Endothelial cell of umbilical vein (primary cell): ENCODE data around the gene HSP90AA1. TPM values are rescaled to one million over a fixed set of nuclear protein-coding genes. Genes with fewer than 3 reads are reported as not detected.

Experiments
- BruUV-seq: library from RNA; stranded (reverse); fragments of 400-500 nt; replicated peaks from 2 replicates; lab custom pipeline; 2021; lab: Mats Ljungman, UMichigan
- CTCF ChIA-PET: fragments of 300-600, 350-600 bp; sonication (Branson Sonifier 250); formaldehyde crosslinking; loops from one replicate; lab custom pipeline; 2021; ENCODE audit warnings: antibody characterized with exemption, inconsistent platforms; lab: Charles Lee
- POLR2A ChIA-PET: fragments of 300-600, 350-600 bp; sonication (Branson Sonifier 250); formaldehyde crosslinking; loops from one replicate; lab custom pipeline; 2021; ENCODE audit warnings: antibody characterized with exemption, inconsistent platforms; lab: Charles Lee
- DNase-seq: peaks from one replicate; pipeline ENCODE4 v3.0.0-alpha.2; 2011; ENCODE audit warnings: low read depth, low spot score
- FAIRE-seq: peaks from 2 replicates; lab custom pipeline; 2011; peaks lifted over from hg19 to GRCh38; lab: Jason Lieb, UNC
- H2AFZ ChIP-seq: 2 replicates; pipeline ENCODE4 v1.6.0; 2012; ENCODE audit warnings: low read depth, low read length, control low read depth, inconsistent platforms
- H3K27ac ChIP-seq: 2 replicates; pipeline ENCODE4 v1.5.1; 2011; ENCODE audit warnings: low read depth, mild to moderate bottlenecking, control low read depth, low read length, moderate library complexity; ENCODE audit not compliant: insufficient read depth
- H3K27me3 ChIP-seq, 2 experiments: 2 replicates each; pipeline versions ENCODE4 v1.6.0 to v1.6.1; 2011; ENCODE audit warnings: low read length in 2 of 2, mixed read lengths in 1 of 2; ENCODE audit not compliant: control insufficient read depth in 2 of 2, insufficient read depth in 2 of 2
- H3K36me3 ChIP-seq, 2 experiments: 2 replicates in 1 of 2; 3 replicates in 1 of 2; pipeline ENCODE4 v1.5.1; 2011; ENCODE audit warnings: low read length in 2 of 2, mild to moderate bottlenecking in 1 of 2, moderate library complexity in 1 of 2; ENCODE audit not compliant: control insufficient read depth in 2 of 2, insufficient read depth in 2 of 2; ENCODE audit errors: extremely low read depth in 1 of 2
- H3K4me1 ChIP-seq: 3 replicates; pipeline ENCODE4 v1.5.1; 2011; ENCODE audit warnings: mild to moderate bottlenecking, low read length; ENCODE audit not compliant: control insufficient read depth, insufficient read depth; ENCODE audit errors: extremely low read depth
- H3K4me2 ChIP-seq: 2 replicates; pipeline ENCODE4 v1.6.1; 2011; ENCODE audit warnings: low read length, control low read depth, mixed read lengths; ENCODE audit not compliant: insufficient read depth
- H3K4me3 ChIP-seq, 3 experiments: fragments of 200-600 bp in 1 of 3; sonication (generic), shearing (Covaris generic) in 1 of 3; replicated peaks in 1 of 3; 2 replicates each; pipeline ENCODE4 v1.5.1; 2011 to 2016; ENCODE audit warnings: control low read depth in 3 of 3, low read length in 3 of 3, mild to moderate bottlenecking in 2 of 3, inconsistent platforms in 1 of 3, low read depth in 1 of 3, moderate library complexity in 1 of 3; ENCODE audit not compliant: insufficient read depth in 1 of 3
- H3K79me2 ChIP-seq: 2 replicates; pipeline ENCODE4 v1.6.0; 2012; ENCODE audit warnings: low read length, inconsistent platforms; ENCODE audit not compliant: control insufficient read depth, insufficient read depth
- H3K9ac ChIP-seq: replicated peaks from 2 replicates; pipeline ENCODE3; 2011; ENCODE audit warnings: low read length, control low read depth; ENCODE audit not compliant: insufficient read depth; ENCODE audit errors: extremely low read depth
- H3K9me1 ChIP-seq: replicated peaks from 3 replicates; pipeline ENCODE4 v1.6.0; 2011; ENCODE audit warnings: mild to moderate bottlenecking, low read length; ENCODE audit not compliant: control insufficient read depth, insufficient read depth; ENCODE audit errors: extremely low read depth
- H3K9me3 ChIP-seq: replicated peaks from 2 replicates; pipeline ENCODE4 v1.5.1; 2012; ENCODE audit warnings: low read length, inconsistent platforms; ENCODE audit not compliant: control insufficient read depth, insufficient read depth
- H4K20me1 ChIP-seq: replicated peaks from 2 replicates; pipeline ENCODE3; 2011; ENCODE audit warnings: mild to moderate bottlenecking, low read length; ENCODE audit not compliant: control insufficient read depth, insufficient read depth; ENCODE audit errors: extremely low read depth
- CTCF ChIP-seq, 2 donors: IDR thresholded peaks; 1 replicate in 1 of 2; 2 replicates in 1 of 2; pipeline ENCODE4 v1.5.1; 2011; ENCODE audit warnings: low read length in 2 of 2, mild to moderate bottlenecking in 2 of 2, moderate library complexity in 2 of 2, control low read depth in 1 of 2, inconsistent platforms in 1 of 2, low read depth in 1 of 2; ENCODE audit not compliant: insufficient read depth in 1 of 2; ENCODE audit errors: extremely low read depth in 1 of 2
- EZH2 ChIP-seq: IDR thresholded peaks from 2 replicates; pipeline ENCODE4 v1.6.1; 2012; ENCODE audit warnings: borderline replicate concordance, low read depth, mild to moderate bottlenecking, moderate library complexity, low read length, inconsistent platforms; ENCODE audit not compliant: severe bottlenecking
- FOS ChIP-seq: IDR thresholded peaks from 2 replicates; pipeline ENCODE4 v1.6.1; 2011; ENCODE audit warnings: mild to moderate bottlenecking, low read length, moderate library complexity, borderline replicate concordance; ENCODE audit not compliant: insufficient read depth
- GATA2 ChIP-seq: IDR thresholded peaks from 2 replicates; pipeline ENCODE4 v1.7.0; 2011; ENCODE audit warnings: low read depth, mild to moderate bottlenecking, moderate library complexity, mixed read lengths, low read length; ENCODE audit not compliant: insufficient read length, insufficient read depth
- JUN ChIP-seq: IDR thresholded peaks from 2 replicates; pipeline ENCODE4 v1.6.1; 2011; ENCODE audit warnings: borderline replicate concordance, low read depth; ENCODE audit not compliant: insufficient read length, insufficient read depth
- MAX ChIP-seq: IDR thresholded peaks from 2 replicates; pipeline ENCODE4 v1.6.1; 2011; ENCODE audit not compliant: insufficient read depth, insufficient read length
- MYC ChIP-seq: IDR thresholded peaks from one replicate; pipeline ENCODE4 v1.6.1; 2011; ENCODE audit warnings: mild to moderate bottlenecking, low read depth, low read length
- POLR2A ChIP-seq: IDR thresholded peaks from 2 replicates; pipeline ENCODE4 v1.6.1; 2012; ENCODE audit warnings: low read depth, mild to moderate bottlenecking, control low read depth, low read length
- POLR2AphosphoS5 ChIP-seq: IDR thresholded peaks from 2 replicates; pipeline ENCODE4 v1.6.1; 2012; ENCODE audit warnings: low read depth, mild to moderate bottlenecking, control low read depth, low read length, moderate library complexity; ENCODE audit not compliant: insufficient read depth
- dilution Hi-C: fragments of 300-500 bp; cut with MboI; formaldehyde crosslinking; loops from one replicate; pipeline ENCODE4 v1.15.0; 2019; ENCODE audit warnings: low sequenced_read_pairs; ENCODE audit not compliant: extremely low pct_ligation_motif_present
- intact Hi-C: fragments of 100-400 bp; cut with micrococcal nuclease; formaldehyde crosslinking; loops from one replicate; pipeline ENCODE4 v1.10.0; 2022
- polyA plus RNA-seq, 4 experiments: library from polyadenylated mRNA; depleted of rRNA in 3 of 4; stranded (reverse) in 3 of 4; unstranded in 1 of 4; fragments of >200 nt; gene quantifications; 2 replicates each; pipeline versions ENCODE4 v1.2.1 to v1.2.3, GENCODE V29; 2011 to 2012; ENCODE audit warnings: missing spikeins in 1 of 4
- total RNA-seq: library from RNA; stranded (reverse); gene quantifications from 2 replicates; pipeline ENCODE4 v1.2.3, GENCODE V29; 2021

HSP90AA1 gene
- total and polyA plus RNA-seq, 2 donors (not counting 3 experiments of a cell fraction or from before 2014, with no cell fraction given) = 266 to 540 TPM

GRCh38 chr14:102097441-102098135, 10.7 kb upstream of the HSP90AA1 start:
- no peaks in the 10 kb centered on the region for H4K20me1 ChIP-seq
- no peaks in the 10 kb centered on the region for H3K9me1 ChIP-seq
- ChIA-PET POLR2A (interaction anchor here (1.5 kb wide), 1 partner anchor 34 kb away, joined by 3 read pairs; no protein-coding TSS in a partner anchor), CTCF (interaction anchor here (0.6 to 5.0 kb wide), 11 partner anchors 8 to 390 kb away, joined by 3 to 87 read pairs (median 10); no protein-coding TSS in a partner anchor)
- H3K27ac ChIP-seq = no peak overlapping the region
- no peak overlapping the region for H2AFZ ChIP-seq
- no peaks in the 10 kb centered on the region for H3K79me2 ChIP-seq
- intact Hi-C loops = loop anchor here (2.0 to 10.0 kb wide), 2 partner anchors 51 to 393 kb away; no protein-coding TSS in a partner anchor
- no peak overlapping the region for H3K4me3 ChIP-seq
- no peaks in the 10 kb centered on the region for H3K36me3 ChIP-seq
- dilution Hi-C loops = no loop called here
- no TSS peak for BruUV-seq
- no peak overlapping the region for H3K9ac ChIP-seq
- TF ChIP-seq MYC (no peak), MAX (no peak), JUN (no peak), POLR2AphosphoS5 (no peak), EZH2 (no peak), CTCF (IDR thresholded peaks at IDR 0.05; ENCODE audit: extremely low read depth in 1 of 2, insufficient read depth in 1 of 2, low read depth in 1 of 2, low read length in 2 of 2) (no peak), GATA2 (no peak), FOS (no peak), POLR2A (no peak)
- no peaks in the 10 kb centered on the region for H3K9me3 ChIP-seq
- no peaks in the 10 kb centered on the region for H3K27me3 ChIP-seq
- H3K4me1 ChIP-seq = no peaks in the 10 kb centered on the region
- H3K4me2 ChIP-seq = no peak overlapping the region
- DNase-seq (no peak), FAIRE-seq (no peak)
